Activated effector memory CD4-positive, alpha-beta T cell treated with anti-CD3 and anti-CD28 coated beads, Interleukin-2, amount 50 U/mL, for 16 hours (primary cell): ENCODE data around the gene BEND3.
"Not testable (repeated sequence)": the region's sequence is repeated elsewhere in the genome, so short reads cannot be mapped to it uniquely, and the experiment has no call there.

Source experiments
- DNase-seq: peaks from one replicate; pipeline ENCODE4 v3.0.0-alpha.2; 2020

BEND3 gene

DNA sequence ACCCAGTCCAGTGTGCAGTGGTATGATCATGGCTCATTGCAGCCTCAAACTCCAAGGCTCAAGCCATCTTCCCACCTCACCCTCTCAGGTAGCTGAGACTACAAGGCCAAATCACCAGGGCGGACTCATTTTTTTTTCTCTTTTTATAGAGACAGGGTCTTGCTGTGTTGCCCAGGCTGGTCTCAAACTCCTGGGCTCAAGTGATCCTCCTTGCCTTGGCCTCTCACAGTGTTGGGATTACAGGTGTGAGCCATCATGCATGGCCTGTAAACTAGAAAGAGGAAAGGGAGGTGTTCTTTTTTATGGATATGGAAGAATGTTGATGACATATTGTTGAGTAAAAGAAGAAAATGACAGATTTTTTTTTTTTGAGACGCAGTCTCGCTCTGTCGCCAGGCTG is 5.1 kb upstream of the BEND3 start:
- no peak for DNase-seq

DNA sequence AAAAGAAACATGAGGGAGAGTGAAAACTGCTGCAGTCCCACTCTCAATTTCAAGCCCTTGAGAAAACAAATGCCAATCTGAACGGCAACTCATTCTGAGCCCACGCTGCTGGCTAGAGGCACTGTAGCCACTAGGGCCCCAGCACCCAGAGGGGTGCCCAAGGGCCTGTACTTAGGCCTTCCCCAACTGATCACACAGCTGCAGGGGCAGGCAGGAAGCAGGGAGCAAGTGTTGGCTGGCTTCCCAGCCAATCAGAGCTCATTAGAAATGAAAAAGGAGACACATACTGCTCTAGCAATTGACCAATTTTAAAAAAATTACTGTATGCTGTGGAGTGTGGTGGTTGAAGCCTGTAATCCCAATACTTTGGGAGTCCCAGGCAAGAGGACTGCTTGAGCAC is 3.7 kb upstream of the BEND3 start:
- DNase-seq: no peak

DNA sequence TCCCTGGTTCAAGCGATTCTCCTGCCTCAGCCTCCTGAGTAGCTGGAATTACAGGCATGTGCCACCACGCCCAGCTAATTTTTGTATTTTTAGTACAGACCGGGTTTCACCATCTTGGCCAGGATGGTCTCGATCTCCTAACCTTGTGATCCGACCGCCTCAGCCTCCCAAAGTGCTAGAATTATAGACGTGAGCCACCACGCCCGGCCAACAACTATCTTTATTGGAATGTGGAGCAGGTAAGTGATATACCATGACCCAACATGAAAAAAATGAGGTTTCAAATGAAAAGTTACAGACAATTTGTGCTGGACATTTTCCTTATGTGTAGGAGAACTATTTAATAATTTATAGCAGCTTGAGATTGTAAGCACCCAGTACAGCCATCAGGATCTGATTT is 3.2 kb upstream of the BEND3 start:
- not testable (repeated sequence) for DNase-seq

DNA sequence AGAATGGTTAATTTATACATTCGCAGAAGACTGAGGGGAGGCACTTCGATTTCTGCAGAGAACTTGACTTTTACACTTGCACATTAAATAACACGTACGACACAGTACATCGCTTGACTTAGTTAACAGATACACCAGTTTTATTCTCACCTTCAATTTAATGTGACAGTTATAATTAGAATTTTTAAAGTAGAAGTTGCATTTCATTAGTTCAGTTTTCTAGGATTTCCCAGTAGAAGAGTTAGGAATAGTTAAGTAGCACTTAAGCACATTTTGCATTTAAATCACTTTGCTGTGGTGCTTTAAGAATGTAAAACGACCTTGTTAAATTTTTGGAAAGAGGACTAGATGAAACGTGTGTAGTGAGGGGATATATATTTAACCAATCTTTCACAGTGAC is 1.6 kb upstream of the BEND3 start:
- no peak for DNase-seq

DNA sequence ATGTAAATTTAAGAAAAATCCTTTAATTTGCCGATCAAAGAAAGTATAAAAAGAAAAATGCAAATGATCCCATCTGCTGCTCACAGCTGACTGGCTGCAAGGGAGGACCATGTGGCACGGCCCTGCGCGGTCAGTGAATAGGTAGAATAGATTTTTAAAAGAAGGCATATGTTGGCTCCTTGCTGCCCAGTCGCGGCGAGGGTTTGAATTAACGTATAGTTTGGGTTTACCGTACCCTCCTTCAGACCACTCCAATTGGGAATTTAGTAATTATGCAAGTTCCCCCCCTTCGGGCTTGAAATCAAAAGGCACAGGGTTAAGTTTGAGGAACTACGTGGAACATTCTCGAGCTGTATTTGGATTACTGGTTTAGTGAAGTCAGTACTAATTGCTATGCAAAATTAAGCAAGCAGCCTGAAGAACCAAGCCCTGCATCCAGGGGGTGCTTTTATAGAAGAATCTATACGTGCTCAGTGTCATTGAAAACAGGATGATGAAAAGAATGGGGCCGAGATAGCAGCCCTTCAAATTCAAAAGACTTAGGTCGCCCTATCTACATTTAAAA is 1.1 kb upstream of the BEND3 start:
- DNase-seq: no peak

DNA sequence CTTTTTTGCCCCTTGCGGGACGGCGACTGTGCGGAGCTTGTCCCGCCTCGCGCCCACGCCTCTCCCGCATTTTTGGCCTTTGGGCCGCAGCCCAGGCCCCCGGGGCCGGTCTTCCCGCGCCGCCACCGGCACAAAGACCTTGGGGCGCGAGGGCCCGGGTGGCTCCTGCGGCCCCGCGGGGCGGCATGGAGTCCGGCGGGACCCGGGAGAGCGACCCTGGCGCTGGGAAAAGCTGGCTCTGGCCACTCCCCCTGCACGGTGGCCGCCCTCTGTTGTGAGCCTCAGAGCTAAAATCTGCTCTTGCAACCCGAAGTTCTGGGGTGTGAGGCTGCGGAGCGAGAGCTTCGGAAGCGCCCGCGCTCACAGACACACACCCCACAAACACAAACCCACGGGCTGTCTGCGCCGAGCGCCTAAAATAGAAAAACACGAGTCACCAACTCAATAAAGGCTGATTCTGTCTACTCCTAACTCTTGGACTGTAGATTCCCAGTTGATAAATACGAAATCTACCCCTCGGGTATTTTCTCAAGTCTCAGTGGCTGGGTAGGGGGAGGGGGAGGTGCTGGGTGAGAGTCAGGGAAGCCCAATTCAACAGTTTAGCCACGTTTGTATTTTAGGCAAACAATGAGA is 496 bp upstream of the BEND3 start:
- peak; percentile 65 for DNase-seq

DNA sequence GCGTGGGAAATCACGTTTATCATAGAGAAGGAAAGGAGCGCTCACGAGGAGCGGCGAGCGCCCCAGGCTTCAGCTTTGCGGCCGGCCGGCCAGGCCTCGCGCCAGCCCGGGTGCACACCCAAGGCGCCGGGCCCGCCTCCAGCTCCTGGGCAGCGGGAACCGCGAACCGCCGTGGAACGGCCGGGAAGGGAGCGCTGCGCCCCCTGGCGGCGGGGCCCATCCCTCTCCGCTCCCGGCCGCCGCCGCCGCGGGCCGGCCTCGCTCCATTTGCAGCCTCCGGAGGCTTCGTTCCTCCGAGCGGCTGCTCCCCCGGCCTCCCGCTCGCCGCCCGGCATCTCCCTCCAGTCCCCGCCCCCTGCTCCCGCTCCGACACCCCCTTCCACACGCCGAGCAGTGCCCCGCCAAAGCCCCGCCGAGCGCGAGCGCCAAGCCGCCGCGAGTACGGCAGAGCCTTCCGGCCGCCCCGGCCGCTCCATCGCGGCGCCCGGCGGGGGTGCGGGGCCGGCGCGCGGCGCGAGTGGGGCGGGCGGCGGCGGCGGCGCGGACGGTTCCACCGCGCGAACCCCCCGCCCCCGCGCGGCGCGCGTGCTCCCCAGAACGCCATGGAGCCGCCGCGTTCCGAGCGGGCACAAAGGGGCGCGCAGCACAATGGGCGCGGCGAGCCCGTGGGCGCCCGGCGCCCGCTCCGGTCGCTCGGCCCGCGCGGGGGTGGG is 946 bp downstream of the BEND3 start:
- peak; percentile 91 for DNase-seq

DNA sequence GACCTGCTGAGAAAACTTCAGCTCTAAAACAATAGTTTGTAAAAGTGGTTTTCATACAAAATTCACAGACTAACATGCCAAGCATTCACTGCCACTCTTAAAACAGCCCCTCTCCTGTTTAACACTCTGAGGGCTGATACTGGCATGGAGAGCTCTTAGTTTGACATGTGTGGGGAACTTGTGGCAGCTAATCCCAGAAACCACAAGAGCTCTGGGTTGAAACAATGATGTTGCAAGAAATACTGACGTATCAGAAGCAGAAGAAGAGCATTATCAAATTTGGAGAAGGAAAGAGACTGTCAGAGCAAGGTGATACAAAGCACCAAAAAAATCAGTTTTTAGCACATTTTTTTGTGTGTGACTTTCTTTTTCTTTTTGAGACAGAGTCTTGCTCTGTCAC is 5.1 kb downstream of the BEND3 start:
- peak; percentile 2 for DNase-seq

DNA sequence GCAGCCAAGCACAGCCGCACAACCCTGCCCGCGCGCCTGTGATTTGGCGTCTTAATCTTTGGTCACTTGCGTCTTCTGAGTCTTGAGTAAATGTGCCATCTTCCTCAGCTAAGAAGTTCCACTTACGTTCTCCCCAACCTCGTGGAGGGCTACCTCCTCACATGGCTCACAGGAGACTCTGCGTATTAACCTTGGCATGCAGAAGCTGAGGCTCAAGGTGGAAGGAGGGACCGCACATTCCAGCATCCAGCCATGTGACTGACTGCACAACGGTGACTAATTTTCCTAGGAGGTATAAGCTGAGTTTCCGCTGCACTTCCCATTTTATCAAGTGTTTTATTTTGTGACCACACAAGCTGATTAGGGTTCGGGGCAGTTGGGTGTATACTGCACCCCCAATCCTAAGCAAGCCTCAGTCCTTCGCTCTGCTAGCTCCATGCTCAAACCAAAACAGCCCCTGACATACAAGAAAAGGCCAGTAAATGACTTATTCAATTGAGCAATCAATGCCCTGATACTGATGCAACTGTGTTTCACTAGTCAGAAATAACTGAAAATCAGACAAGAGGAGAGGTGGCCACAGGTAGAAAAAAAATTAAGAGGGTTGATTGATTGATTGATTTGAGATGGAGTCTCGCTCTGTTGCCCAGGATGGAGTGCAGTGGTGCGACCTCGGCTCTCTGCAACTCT is 7.0 kb downstream of the BEND3 start:
- DNase-seq: peak; percentile 49

DNA sequence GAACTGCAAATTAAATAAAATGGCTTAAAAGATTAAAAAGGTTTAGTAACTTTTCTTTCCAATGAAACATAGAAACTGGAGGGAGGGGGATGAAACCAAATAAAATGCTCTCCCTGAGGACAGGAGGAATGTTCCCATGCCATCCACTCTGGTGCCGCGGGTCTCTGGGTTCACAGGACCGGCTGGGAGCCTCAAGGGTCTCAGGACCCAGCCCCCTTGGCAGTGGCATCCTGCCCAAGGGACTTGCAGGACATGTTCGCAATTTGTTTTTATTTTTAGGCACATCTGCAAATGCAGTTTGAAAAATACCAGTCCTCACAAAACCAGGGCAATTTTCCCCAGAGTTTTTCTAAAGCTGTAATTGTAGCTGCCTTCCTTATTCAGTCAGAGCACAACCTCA is 7.5 kb downstream of the BEND3 start:
- peak; percentile 42 for DNase-seq

DNA sequence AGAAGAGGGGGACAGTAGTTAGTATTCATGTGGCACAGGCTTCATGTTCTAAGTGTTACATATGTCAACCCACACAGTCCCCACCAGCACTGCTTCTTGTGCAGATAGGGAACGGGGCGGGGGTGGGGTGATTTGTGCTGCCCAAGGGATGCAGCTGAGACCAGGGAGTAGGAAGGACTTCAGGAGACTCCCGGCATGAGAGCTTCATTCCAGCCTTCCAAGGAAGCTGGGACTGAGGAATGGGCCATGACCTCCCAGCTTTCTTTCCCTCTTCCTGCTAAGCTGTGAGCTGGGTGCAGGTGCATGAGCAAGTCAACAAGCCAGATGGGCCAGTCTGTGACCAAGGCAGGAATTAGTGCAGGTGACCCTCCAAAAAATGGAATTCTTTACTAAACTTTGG is 9.2 kb downstream of the BEND3 start:
- DNase-seq: no peak

DNA sequence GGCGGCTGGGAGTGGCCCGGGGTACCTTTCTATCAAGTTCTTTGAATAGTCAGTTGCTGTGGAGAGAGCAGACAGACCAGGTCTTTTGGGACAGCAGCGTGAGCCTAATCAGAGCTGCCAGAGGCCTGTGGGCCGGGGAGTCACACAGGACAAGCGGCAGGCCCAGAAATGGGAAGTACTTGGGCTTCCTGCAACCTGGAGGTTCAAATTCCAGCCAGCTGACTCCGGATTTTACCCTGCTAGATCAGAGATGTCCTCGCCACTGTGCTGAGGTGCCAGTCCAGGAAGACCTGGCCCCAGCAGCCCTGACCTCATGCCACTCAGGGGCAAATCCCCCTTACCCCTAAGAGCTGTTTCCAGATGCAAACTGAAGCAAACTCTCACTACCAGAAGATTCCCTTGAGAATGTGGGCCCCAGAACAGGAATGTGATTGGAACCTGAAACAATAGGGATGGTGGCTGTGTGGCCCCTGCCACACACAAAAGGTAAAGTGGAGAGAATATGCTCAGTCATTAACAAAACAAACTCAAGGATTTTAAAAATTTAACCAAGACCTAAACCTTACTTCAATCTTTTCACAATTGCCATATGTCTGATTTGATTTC is 9.7 kb downstream of the BEND3 start:
- DNase-seq: no peak

DNA sequence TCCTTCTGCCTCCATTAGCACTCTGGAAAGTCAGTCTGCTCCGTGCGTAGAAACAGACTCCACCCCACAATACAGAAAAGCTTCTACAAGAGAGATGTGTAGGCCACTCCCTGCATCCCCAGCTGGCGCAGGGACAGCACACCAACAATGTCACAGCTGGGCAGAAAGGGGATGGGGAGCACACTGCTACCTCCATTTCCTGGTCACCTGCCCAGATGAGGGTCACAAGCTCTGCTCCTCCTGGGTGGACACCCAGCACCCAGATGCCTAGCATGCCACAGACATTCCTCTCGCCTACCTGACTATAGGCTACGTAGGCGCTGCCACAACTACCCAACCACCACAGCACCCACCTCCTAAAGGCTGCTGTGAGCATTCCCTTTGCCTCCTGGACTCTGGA is 12.2 kb downstream of the BEND3 start:
- DNase-seq: no peak

DNA sequence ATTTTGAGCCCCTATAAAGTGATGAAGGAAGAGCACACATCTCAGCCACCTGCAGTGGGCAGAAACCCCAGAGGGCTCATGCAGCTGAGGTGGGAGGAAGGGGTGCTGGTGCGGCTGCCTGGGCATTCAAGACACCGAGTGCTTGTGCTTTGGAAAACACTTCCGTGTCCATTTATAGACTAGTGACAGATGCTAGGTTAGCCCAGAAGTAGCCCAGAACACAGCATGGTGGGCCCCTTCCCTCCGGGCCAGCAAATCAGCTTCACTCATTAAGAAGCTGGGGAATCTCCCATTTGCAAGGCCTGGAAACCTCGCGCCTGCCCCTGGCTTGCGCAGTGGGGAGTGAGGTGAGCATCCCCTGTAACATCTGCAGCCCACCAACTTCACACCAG is 12.9 kb downstream of the BEND3 start:
- DNase-seq: no peak

DNA sequence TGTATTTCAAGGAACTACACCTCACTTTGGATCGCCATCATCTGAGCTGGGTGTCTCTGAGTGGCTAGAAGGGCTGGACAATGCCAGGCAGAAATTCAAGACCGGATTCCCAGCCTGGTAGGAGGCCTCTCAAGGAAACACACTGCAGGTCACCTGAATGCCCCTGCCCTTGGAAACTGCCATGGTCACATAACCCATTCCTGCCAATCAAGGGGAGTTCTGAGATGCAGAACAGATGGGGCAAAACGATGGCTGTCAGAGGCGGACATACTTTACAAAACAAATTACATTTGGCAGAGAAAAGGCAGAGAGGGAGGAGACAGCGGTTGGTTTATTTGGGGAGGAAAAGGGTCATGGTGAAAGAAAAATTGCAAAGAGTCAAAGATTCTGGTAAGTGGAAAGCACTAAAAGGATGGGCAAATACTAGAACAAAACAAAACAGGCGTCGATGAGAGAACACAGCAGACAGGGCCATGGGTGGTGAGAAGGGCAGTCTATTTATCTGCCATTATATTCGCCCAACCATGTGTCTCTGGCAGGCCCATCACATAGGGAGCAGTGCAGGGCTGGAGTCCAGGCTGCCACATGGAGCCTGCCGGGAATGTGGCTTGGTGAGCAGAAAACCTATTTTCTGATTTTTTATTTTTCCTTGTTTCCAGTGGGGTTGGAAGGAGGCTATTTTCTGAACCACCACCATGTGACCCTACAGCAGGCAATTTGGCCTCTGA is 13.5 kb downstream of the BEND3 start:
- no peak for DNase-seq

DNA sequence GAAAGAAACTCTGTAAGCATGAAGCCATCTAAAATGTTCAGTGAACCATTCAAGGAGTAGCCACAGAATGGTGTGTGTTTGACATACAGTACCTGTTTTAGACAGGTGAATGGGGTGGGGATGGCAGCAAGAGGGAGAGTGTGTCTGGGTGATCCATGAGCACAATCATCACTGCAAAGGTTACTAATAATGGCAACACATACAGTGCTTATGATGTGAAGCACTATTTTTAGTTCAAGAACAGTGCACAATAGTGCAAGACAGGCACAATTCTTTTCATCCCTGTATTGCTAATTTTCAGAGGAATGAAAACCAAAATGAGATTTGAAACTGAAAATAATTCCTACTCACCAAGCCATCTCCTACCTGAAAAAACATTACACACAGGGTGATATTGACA is 14.1 kb downstream of the BEND3 start:
- DNase-seq: peak; percentile 19

DNA sequence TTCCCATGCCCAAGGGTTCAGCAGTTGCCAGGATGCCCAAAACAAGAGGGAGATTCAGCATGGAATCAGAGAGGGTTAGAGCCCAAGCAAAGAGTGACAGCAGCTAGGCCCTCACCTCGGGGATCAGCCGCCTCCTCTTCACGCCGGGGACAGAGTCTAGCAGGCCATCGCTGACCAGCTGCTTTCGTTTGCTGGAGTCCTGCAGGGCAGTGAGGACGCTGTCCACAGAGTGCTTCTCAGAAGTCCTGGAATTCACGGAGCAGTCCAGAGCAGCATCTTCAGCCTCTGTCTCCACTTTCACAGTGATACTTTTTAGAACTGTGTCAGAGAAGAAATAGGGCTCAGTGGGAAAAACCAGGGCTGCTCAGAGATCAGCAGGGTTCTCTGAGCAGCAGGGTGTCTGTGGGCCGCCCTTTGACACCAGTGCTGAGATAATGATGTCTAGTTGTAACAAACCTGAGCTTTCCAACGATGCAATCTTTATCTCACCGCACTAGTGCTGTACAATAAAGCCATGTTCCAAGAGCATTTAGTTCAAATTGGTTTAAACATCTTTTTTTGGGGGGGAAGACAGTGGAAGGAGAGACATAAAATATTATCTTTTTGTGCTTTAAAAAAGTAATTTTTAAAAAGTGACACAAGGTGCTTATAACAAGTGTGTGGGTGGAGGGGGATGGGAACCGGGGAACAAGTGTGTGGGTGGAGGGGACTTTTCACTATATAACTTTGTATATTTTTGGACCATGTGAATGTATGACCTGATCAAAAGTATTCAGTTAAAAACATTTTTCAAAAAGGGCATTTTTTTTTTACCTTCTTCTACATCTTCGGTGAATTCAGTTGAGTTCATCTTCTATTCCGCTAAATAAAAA is 16.6 kb downstream of the BEND3 start:
- peak; percentile 12 for DNase-seq

DNA sequence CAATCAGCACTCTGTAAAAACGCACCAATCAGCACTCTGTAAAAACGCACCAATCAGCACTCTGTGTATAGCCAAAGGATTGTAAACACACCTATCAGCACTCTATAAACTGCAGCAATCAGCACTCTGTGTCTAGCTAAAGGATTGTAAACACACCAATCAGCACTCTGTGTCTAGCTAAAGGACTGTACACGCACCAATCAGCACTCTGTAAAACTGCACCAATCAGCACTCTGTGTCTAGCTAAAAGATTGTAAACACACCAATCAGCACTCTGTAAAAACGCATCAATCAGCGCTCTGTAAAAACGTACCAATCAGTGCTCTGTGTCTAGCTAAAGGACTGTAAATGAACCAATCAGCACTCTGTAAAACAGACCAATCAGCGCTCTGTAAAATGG is 30.9 kb downstream of the BEND3 start:
- DNase-seq: not testable (repeated sequence)

DNA sequence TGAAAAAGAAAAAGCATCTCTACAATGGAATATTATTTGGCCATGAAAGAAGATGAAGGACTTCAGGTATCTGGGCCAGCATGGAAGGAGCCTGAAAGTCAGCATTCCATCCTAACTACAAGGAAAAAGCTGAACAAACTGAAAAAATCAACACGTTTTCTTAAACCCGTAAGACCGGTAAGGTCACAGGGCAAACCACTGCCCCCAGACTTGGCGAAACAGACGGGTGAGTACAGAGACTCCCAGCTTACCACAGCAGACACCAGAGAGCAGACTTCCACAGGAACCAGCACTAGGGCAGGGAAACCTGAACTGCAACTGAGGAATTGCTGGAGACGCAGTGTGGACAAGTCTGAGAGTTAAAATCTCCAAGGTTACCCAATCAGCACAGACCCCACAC is 31.4 kb downstream of the BEND3 start:
- peak; percentile 30 for DNase-seq

DNA sequence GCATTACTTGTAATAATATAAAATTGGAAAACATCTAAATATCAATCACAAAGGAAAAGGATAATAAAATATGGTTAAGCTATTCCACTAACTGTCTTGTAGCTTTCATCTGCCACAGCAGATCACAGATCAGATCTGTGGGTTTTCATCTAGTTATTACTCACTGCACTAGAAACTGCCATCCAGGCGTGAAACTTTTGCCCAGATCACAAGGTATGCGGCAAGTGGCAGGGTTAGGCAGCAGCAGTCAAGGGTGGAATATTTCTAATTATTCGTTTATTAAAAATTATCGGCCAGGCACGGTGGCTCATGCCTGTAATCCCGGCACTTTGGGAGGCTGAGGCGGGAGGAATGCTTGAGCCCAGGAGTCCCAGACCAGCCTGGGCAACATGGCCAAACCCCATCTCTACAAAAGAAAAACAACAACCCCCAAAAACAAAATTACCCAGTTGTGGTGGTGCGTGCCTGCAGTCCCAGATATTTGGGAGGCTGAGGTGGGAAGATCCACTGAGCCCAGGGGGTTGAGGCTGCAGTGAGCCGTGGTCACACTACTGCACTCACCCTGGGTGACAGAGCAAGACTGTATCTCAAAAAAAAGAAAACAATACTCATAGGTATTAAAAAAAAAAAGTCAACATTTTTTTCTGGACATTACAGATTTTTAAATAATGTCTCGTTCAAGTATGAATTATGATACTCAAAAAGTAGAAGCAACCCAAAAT is 32.1 kb downstream of the BEND3 start:
- peak; percentile 46 for DNase-seq

DNA sequence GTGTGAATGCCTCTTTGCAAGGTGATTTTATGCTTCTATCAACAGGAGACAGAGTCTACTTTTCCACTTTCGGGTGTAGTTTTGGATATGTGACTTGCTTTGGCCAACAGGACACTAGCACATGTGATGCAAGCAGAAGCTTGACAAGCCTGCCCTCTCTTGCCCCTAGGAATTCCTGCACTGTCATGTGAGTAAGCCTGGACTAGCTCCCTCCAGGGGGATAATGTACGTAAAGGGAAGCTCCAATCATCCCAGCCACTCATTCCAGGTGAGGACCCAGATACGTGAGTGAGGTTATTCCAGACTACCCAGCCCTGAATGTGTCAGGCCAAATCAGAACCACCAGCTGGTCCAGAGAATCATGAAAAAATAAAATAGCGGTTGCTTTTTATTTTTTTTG is 33.3 kb downstream of the BEND3 start:
- no peak for DNase-seq
